CD4-positive, CD25-positive, alpha-beta regulatory T cell (primary cell): Measurements from ENCODE around the gene P3H2. TPM values are rescaled to one million over a fixed set of nuclear protein-coding genes. Genes with fewer than 3 reads are reported as not detected.

Experiments
- ATAC-seq, 2 donors: fragments of 150-1000 bp; cut with Tn5 transposase; one replicate each; pipeline ENCODE4 v1.10.0; 2021; ENCODE audit warnings: low read depth in 2 of 2, moderate number of reproducible peaks in 2 of 2, moderate library complexity in 1 of 2
- DNase-seq, 3 donors: peaks; one replicate each; pipeline versions ENCODE4 v3.0.0 to v3.0.0-alpha.2; 2012 to 2022; ENCODE audit warnings: mixed read lengths in 1 of 3
- H3K27ac ChIP-seq: one replicate; pipeline ENCODE4 v1.7.0; 2013; ENCODE audit warnings: mild to moderate bottlenecking, low read length; ENCODE audit not compliant: insufficient read depth, poor library complexity, severe bottlenecking
- H3K27me3 ChIP-seq: one replicate; pipeline ENCODE4 v1.7.0; 2013; ENCODE audit warnings: low read length; ENCODE audit not compliant: control insufficient read depth, insufficient read depth
- H3K36me3 ChIP-seq: one replicate; pipeline ENCODE4 v1.7.0; 2013; ENCODE audit warnings: mild to moderate bottlenecking, low read length, moderate library complexity; ENCODE audit not compliant: control insufficient read depth, insufficient read depth
- H3K4me1 ChIP-seq: 2 replicates; pipeline ENCODE4 v1.7.0; 2013; ENCODE audit warnings: mild to moderate bottlenecking, low read length; ENCODE audit not compliant: insufficient read depth, control insufficient read depth, poor library complexity, severe bottlenecking
- H3K4me3 ChIP-seq: one replicate; pipeline ENCODE4 v1.7.0; 2013; ENCODE audit warnings: low read depth, mild to moderate bottlenecking, low read length, moderate library complexity
- H3K9me3 ChIP-seq, 2 experiments: 1 replicate in 1 of 2; 2 replicates in 1 of 2; pipeline ENCODE4 v1.7.0; 2013; ENCODE audit warnings: low read length in 2 of 2, mild to moderate bottlenecking in 1 of 2, moderate library complexity in 1 of 2; ENCODE audit not compliant: control insufficient read depth in 2 of 2
- H3K27ac Mint-ChIP-seq, 3 donors: one replicate each; pipeline ENCODE4 v1.8.0; 2020 to 2022; ENCODE audit warnings: mild to moderate bottlenecking in 3 of 3, mixed read lengths in 3 of 3, moderate library complexity in 2 of 3
- H3K27me3 Mint-ChIP-seq: one replicate; pipeline ENCODE4 v1.8.0; 2022; ENCODE audit warnings: mild to moderate bottlenecking, mixed read lengths
- H3K36me3 Mint-ChIP-seq: one replicate; pipeline ENCODE4 v1.8.0; 2020; ENCODE audit warnings: mixed read lengths
- H3K4me1 Mint-ChIP-seq, 4 donors: one replicate each; pipeline ENCODE4 v1.8.0; 2020 to 2022; ENCODE audit warnings: mixed read lengths in 4 of 4, mild to moderate bottlenecking in 1 of 4
- H3K4me3 Mint-ChIP-seq, 4 donors: one replicate each; pipeline ENCODE4 v1.8.0; 2020 to 2022; ENCODE audit warnings: mild to moderate bottlenecking in 4 of 4, mixed read lengths in 4 of 4, moderate library complexity in 3 of 4
- H3K9me3 Mint-ChIP-seq, 7 donors: one replicate each; pipeline ENCODE4 v1.8.0; 2020 to 2022; ENCODE audit warnings: mixed read lengths in 7 of 7, mild to moderate bottlenecking in 3 of 7, moderate library complexity in 2 of 7
- polyA plus RNA-seq, 4 donors: library from polyadenylated mRNA; unstranded; fragments of 300-500 nt; fragmentation: Illumina TruSeq; gene quantifications; one replicate each; pipeline ENCODE4 v1.2.3, GENCODE V29; 2021
- total RNA-seq: library from RNA; stranded (reverse); gene quantifications from one replicate; pipeline ENCODE4 v1.2.3, GENCODE V29; 2022

Gene P3H2
- total and polyA plus RNA-seq, 5 donors from 2014 or later: not detected

- peaks cover 0 to 2% (median 0%) of the 10 kb centered on the region in 4 donors for H3K4me1 Mint-ChIP-seq
- H3K9me3 Mint-ChIP-seq: peaks cover 0 to 6% (median 0%) of the 10 kb centered on the region in 7 donors
- ATAC-seq (no peak), DNase-seq (no peak)
- Histone ChIP-seq H3K36me3 (no peaks in the 10 kb centered on the region), H3K4me1 (no peaks in the 10 kb centered on the region), H3K27me3 (no peaks in the 10 kb centered on the region), H3K27ac (no peak overlapping the region), H3K9me3 (no peaks in the 10 kb centered on the region), H3K4me3 (no peak overlapping the region)
- no peaks in the 10 kb centered on the region for H3K27me3 Mint-ChIP-seq
- H3K27ac Mint-ChIP-seq: no peak overlapping the region
- H3K4me3 Mint-ChIP-seq: no peak overlapping the region
- no peaks in the 10 kb centered on the region for H3K36me3 Mint-ChIP-seq
Observed at GRCh38 chr3:190096345-190096744, 24.4 kb downstream of the P3H2 start.

GRCh38 chr3:190094160-190094718 is 26.5 kb downstream of the P3H2 start:
- H3K36me3 Mint-ChIP-seq: no peaks in the 10 kb centered on the region
- H3K36me3 ChIP-seq: no peaks in the 10 kb centered on the region
- no peak overlapping the region for H3K27ac Mint-ChIP-seq
- no peaks in the 10 kb centered on the region for H3K27me3 Mint-ChIP-seq
- H3K4me1 Mint-ChIP-seq: no peaks in the 10 kb centered on the region
- peaks cover 0 to 6% (median 0%) of the 10 kb centered on the region in 7 donors for H3K9me3 Mint-ChIP-seq
- H3K27me3 ChIP-seq: no peaks in the 10 kb centered on the region
- no peaks in the 10 kb centered on the region for H3K4me1 ChIP-seq
- DNase-seq (no peak), ATAC-seq (no peak)
- no peaks in the 10 kb centered on the region for H3K9me3 ChIP-seq
- H3K4me3 Mint-ChIP-seq: no peak overlapping the region
- no peak overlapping the region for H3K27ac ChIP-seq
- no peak overlapping the region for H3K4me3 ChIP-seq

- no peaks in the 10 kb centered on the region for H3K36me3 Mint-ChIP-seq
- ATAC-seq: no peak
- no peak overlapping the region for H3K4me3 ChIP-seq
Observed at GRCh38 chr3:190092250-190092649, 28.4 kb downstream of the P3H2 start.

GRCh38 chr3:190089711-190090110 is 31.0 kb downstream of the P3H2 start:
- H3K4me3 Mint-ChIP-seq: no peak overlapping the region
- no peaks in the 10 kb centered on the region for H3K4me1 Mint-ChIP-seq
- no peaks in the 10 kb centered on the region for H3K36me3 ChIP-seq
- H3K4me1 ChIP-seq: no peaks in the 10 kb centered on the region
- no peaks in the 10 kb centered on the region for H3K27me3 Mint-ChIP-seq
- no peak overlapping the region for H3K27ac ChIP-seq
- no peak overlapping the region for H3K27ac Mint-ChIP-seq
- no peak for ATAC-seq
- no peaks in the 10 kb centered on the region for H3K9me3 ChIP-seq
- H3K27me3 ChIP-seq: no peaks in the 10 kb centered on the region
- peaks cover 0 to 6% (median 0%) of the 10 kb centered on the region in 7 donors for H3K9me3 Mint-ChIP-seq
- no peak overlapping the region for H3K4me3 ChIP-seq
- no peaks in the 10 kb centered on the region for H3K36me3 Mint-ChIP-seq
- no peak for DNase-seq

More at GRCh38 chr3:190092250-190092649, 28.4 kb downstream of the P3H2 start:
- no peaks in the 10 kb centered on the region for H3K4me1 Mint-ChIP-seq
- H3K4me3 Mint-ChIP-seq: no peak overlapping the region
- H3K27ac Mint-ChIP-seq: no peak overlapping the region
- Histone ChIP-seq H3K27me3 (no peaks in the 10 kb centered on the region), H3K27ac (no peak overlapping the region), H3K4me1 (no peaks in the 10 kb centered on the region), H3K36me3 (no peaks in the 10 kb centered on the region), H3K9me3 (no peaks in the 10 kb centered on the region)
- no peak for DNase-seq
- H3K9me3 Mint-ChIP-seq: peaks cover 0 to 6% (median 0%) of the 10 kb centered on the region in 7 donors
- no peaks in the 10 kb centered on the region for H3K27me3 Mint-ChIP-seq

GRCh38 chr3:190088890-190089289 is 31.8 kb downstream of the P3H2 start:
- Histone ChIP-seq H3K4me3 (no peak overlapping the region), H3K27me3 (no peaks in the 10 kb centered on the region), H3K4me1 (no peaks in the 10 kb centered on the region), H3K27ac (no peak overlapping the region), H3K9me3 (no peaks in the 10 kb centered on the region), H3K36me3 (no peaks in the 10 kb centered on the region)
- H3K36me3 Mint-ChIP-seq: no peaks in the 10 kb centered on the region
- H3K4me3 Mint-ChIP-seq: no peak overlapping the region
- H3K9me3 Mint-ChIP-seq: peaks cover 0 to 6% (median 0%) of the 10 kb centered on the region in 7 donors
- DNase-seq (no peak), ATAC-seq (no peak)
- no peaks in the 10 kb centered on the region for H3K27me3 Mint-ChIP-seq
- no peaks in the 10 kb centered on the region for H3K4me1 Mint-ChIP-seq
- H3K27ac Mint-ChIP-seq: no peak overlapping the region

GRCh38 chr3:190086191-190086590 is 34.5 kb downstream of the P3H2 start:
- DNase-seq: no peak
- Histone ChIP-seq H3K27me3 (no peaks in the 10 kb centered on the region), H3K4me3 (no peak overlapping the region), H3K36me3 (no peaks in the 10 kb centered on the region), H3K9me3 (no peaks in the 10 kb centered on the region), H3K4me1 (no peaks in the 10 kb centered on the region), H3K27ac (no peak overlapping the region)
- Mint-ChIP-seq H3K9me3 (no peaks in the 10 kb centered on the region), H3K27me3 (no peaks in the 10 kb centered on the region), H3K4me3 (no peak overlapping the region), H3K4me1 (no peaks in the 10 kb centered on the region), H3K27ac (no peak overlapping the region), H3K36me3 (no peaks in the 10 kb centered on the region)
- no peak for ATAC-seq

GRCh38 chr3:190084983-190085382 is 35.7 kb downstream of the P3H2 start:
- no peaks in the 10 kb centered on the region for H3K27me3 Mint-ChIP-seq

GRCh38 chr3:190083635-190084034 is 37.1 kb downstream of the P3H2 start:
- Histone ChIP-seq H3K27me3 (no peaks in the 10 kb centered on the region), H3K36me3 (no peaks in the 10 kb centered on the region), H3K27ac (no peak overlapping the region), H3K4me1 (no peaks in the 10 kb centered on the region), H3K4me3 (no peak overlapping the region), H3K9me3 (no peaks in the 10 kb centered on the region)
- DNase-seq (no peak), ATAC-seq (no peak)
- H3K4me3 Mint-ChIP-seq: no peak overlapping the region
- no peaks in the 10 kb centered on the region for H3K27me3 Mint-ChIP-seq
- no peaks in the 10 kb centered on the region for H3K9me3 Mint-ChIP-seq
- no peak overlapping the region for H3K27ac Mint-ChIP-seq
- H3K36me3 Mint-ChIP-seq: no peaks in the 10 kb centered on the region
- no peaks in the 10 kb centered on the region for H3K4me1 Mint-ChIP-seq

More at GRCh38 chr3:190084983-190085382, 35.7 kb downstream of the P3H2 start:
- H3K27ac Mint-ChIP-seq: no peak overlapping the region
- ATAC-seq (no peak), DNase-seq (no peak)
- H3K9me3 Mint-ChIP-seq: no peaks in the 10 kb centered on the region
- no peaks in the 10 kb centered on the region for H3K9me3 ChIP-seq
- no peaks in the 10 kb centered on the region for H3K4me1 Mint-ChIP-seq
- H3K4me3 Mint-ChIP-seq: no peak overlapping the region
- H3K4me1 ChIP-seq: no peaks in the 10 kb centered on the region
- H3K27ac ChIP-seq: no peak overlapping the region
- H3K36me3 ChIP-seq: no peaks in the 10 kb centered on the region
- no peaks in the 10 kb centered on the region for H3K27me3 ChIP-seq
- no peak overlapping the region for H3K4me3 ChIP-seq
- no peaks in the 10 kb centered on the region for H3K36me3 Mint-ChIP-seq
